ENCODE measurements around the gene FAM210B. TPM values are rescaled to one million over a fixed set of nuclear protein-coding genes. Genes with fewer than 3 reads are reported as not detected.
A peak's percentile ranks its signal among the peaks of the same experiment; 100 is the strongest.

The FAM210B gene
- total and polyA plus RNA-seq, 2 of the 13 experiments (the other 11 are each of a cell fraction or from before 2014, with no cell fraction given) = 75.9 to 107 TPM

DNA sequence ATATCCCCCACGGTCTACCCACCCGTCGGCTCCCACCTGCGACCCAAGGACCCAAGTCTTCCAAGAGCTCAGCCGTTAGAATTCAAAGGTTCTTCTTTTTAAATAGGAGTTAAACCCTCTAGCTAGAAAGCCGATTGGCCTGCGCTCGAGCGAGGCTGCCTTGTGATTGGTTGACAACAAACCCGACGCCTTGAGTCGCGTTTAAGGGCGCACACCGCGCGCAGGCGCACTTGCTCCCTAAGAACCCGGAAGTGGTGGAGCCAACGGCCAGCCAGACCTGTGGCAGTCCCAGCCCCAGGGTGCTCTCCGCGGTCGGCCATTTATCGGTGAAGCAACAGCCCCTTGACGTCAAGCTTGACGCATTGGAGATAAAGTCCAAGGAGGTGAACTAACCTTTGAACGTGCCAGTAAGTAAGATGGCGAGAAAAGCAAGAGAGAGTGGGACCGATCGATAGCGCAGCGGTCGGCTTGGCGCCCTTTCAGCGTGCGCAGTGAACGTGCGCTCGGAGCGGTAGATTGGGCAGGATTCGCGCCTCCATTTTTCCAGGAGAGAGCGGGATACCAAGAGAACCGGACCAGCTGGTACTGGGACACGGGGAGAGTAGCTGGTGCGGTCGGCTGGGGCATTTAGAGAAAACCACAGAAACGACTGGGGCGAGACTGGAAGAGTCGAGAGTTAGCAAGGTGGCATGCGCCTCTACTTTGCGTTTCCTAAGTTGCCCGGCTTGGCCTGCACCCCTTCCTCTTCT lies 33.5 kb downstream of the FAM210B start, which contains the start of the genes AURKA and CSTF1 (continued):
- TF ChIP-seq, protein P1, sequence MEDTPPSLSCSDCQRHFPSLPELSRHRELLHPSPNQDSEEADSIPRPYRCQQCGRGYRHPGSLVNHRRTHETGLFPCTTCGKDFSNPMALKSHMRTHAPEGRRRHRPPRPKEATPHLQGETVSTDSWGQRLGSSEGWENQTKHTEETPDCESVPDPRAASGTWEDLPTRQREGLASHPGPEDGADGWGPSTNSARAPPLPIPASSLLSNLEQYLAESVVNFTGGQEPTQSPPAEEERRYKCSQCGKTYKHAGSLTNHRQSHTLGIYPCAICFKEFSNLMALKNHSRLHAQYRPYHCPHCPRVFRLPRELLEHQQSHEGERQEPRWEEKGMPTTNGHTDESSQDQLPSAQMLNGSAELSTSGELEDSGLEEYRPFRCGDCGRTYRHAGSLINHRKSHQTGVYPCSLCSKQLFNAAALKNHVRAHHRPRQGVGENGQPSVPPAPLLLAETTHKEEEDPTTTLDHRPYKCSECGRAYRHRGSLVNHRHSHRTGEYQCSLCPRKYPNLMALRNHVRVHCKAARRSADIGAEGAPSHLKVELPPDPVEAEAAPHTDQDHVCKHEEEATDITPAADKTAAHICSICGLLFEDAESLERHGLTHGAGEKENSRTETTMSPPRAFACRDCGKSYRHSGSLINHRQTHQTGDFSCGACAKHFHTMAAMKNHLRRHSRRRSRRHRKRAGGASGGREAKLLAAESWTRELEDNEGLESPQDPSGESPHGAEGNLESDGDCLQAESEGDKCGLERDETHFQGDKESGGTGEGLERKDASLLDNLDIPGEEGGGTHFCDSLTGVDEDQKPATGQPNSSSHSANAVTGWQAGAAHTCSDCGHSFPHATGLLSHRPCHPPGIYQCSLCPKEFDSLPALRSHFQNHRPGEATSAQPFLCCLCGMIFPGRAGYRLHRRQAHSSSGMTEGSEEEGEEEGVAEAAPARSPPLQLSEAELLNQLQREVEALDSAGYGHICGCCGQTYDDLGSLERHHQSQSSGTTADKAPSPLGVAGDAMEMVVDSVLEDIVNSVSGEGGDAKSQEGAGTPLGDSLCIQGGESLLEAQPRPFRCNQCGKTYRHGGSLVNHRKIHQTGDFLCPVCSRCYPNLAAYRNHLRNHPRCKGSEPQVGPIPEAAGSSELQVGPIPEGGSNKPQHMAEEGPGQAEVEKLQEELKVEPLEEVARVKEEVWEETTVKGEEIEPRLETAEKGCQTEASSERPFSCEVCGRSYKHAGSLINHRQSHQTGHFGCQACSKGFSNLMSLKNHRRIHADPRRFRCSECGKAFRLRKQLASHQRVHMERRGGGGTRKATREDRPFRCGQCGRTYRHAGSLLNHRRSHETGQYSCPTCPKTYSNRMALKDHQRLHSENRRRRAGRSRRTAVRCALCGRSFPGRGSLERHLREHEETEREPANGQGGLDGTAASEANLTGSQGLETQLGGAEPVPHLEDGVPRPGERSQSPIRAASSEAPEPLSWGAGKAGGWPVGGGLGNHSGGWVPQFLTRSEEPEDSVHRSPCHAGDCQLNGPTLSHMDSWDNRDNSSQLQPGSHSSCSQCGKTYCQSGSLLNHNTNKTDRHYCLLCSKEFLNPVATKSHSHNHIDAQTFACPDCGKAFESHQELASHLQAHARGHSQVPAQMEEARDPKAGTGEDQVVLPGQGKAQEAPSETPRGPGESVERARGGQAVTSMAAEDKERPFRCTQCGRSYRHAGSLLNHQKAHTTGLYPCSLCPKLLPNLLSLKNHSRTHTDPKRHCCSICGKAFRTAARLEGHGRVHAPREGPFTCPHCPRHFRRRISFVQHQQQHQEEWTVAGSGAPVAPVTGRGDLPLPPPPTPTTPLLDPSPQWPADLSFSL (CRISPR knock-in tag; IDR thresholded peaks at IDR 0.05) = no peak
- peak; percentile 93; the same call in 1 of the 2 replicates for TF ChIP-seq ZNF253 (CRISPR knock-in tag; IDR thresholded peaks at IDR 0.05; ENCODE audit: borderline replicate concordance)
- TF ChIP-seq, protein P2, sequence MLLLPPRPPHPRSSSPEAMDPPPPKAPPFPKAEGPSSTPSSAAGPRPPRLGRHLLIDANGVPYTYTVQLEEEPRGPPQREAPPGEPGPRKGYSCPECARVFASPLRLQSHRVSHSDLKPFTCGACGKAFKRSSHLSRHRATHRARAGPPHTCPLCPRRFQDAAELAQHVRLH (CRISPR knock-in tag; IDR thresholded peaks at IDR 0.05; ENCODE audit: borderline replicate concordance, low read depth) = peak; percentile 99
- TF ChIP-seq, protein P3, sequence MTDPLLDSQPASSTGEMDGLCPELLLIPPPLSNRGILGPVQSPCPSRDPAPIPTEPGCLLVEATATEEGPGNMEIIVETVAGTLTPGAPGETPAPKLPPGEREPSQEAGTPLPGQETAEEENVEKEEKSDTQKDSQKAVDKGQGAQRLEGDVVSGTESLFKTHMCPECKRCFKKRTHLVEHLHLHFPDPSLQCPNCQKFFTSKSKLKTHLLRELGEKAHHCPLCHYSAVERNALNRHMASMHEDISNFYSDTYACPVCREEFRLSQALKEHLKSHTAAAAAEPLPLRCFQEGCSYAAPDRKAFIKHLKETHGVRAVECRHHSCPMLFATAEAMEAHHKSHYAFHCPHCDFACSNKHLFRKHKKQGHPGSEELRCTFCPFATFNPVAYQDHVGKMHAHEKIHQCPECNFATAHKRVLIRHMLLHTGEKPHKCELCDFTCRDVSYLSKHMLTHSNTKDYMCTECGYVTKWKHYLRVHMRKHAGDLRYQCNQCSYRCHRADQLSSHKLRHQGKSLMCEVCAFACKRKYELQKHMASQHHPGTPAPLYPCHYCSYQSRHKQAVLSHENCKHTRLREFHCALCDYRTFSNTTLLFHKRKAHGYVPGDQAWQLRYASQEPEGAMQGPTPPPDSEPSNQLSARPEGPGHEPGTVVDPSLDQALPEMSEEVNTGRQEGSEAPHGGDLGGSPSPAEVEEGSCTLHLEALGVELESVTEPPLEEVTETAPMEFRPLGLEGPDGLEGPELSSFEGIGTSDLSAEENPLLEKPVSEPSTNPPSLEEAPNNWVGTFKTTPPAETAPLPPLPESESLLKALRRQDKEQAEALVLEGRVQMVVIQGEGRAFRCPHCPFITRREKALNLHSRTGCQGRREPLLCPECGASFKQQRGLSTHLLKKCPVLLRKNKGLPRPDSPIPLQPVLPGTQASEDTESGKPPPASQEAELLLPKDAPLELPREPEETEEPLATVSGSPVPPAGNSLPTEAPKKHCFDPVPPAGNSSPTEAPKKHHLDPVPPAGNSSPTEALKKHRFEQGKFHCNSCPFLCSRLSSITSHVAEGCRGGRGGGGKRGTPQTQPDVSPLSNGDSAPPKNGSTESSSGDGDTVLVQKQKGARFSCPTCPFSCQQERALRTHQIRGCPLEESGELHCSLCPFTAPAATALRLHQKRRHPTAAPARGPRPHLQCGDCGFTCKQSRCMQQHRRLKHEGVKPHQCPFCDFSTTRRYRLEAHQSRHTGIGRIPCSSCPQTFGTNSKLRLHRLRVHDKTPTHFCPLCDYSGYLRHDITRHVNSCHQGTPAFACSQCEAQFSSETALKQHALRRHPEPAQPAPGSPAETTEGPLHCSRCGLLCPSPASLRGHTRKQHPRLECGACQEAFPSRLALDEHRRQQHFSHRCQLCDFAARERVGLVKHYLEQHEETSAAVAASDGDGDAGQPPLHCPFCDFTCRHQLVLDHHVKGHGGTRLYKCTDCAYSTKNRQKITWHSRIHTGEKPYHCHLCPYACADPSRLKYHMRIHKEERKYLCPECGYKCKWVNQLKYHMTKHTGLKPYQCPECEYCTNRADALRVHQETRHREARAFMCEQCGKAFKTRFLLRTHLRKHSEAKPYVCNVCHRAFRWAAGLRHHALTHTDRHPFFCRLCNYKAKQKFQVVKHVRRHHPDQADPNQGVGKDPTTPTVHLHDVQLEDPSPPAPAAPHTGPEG (CRISPR knock-in tag; IDR thresholded peaks at IDR 0.05) = peak; percentile 97
- TF ChIP-seq ARNT2 (CRISPR knock-in tag; IDR thresholded peaks at IDR 0.05; ENCODE audit: low read depth) = peak; percentile 98
- TF ChIP-seq, protein P4, sequence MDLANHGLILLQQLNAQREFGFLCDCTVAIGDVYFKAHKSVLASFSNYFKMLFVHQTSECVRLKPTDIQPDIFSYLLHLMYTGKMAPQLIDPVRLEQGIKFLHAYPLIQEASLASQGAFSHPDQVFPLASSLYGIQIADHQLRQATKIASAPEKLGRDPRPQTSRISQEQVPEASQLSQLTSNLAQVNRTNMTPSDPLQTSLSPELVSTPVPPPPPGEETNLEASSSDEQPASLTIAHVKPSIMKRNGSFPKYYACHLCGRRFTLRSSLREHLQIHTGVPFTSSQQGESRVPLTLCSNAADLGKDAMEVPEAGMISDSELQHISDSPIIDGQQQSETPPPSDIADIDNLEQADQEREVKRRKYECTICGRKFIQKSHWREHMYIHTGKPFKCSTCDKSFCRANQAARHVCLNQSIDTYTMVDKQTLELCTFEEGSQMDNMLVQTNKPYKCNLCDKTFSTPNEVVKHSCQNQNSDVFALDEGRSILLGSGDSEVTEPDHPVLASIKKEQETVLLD (CRISPR knock-in tag; IDR thresholded peaks at IDR 0.05; ENCODE audit: low read depth) = peak; percentile 94
- peak; percentile 66 for TF ChIP-seq ZKSCAN1 (IDR thresholded peaks at IDR 0.05; ENCODE audit: low read length)
- TF ChIP-seq, protein P5, sequence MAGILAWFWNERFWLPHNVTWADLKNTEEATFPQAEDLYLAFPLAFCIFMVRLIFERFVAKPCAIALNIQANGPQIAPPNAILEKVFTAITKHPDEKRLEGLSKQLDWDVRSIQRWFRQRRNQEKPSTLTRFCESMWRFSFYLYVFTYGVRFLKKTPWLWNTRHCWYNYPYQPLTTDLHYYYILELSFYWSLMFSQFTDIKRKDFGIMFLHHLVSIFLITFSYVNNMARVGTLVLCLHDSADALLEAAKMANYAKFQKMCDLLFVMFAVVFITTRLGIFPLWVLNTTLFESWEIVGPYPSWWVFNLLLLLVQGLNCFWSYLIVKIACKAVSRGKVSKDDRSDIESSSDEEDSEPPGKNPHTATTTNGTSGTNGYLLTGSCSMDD (CRISPR knock-in tag; IDR thresholded peaks at IDR 0.05) = 0 out of 2 replicates have a peak, but pooled peaks have one; percentile 34
- no peak for TF ChIP-seq ZNF530 (CRISPR knock-in tag; IDR thresholded peaks at IDR 0.05; ENCODE audit: low read depth)
- TF ChIP-seq, protein P6, sequence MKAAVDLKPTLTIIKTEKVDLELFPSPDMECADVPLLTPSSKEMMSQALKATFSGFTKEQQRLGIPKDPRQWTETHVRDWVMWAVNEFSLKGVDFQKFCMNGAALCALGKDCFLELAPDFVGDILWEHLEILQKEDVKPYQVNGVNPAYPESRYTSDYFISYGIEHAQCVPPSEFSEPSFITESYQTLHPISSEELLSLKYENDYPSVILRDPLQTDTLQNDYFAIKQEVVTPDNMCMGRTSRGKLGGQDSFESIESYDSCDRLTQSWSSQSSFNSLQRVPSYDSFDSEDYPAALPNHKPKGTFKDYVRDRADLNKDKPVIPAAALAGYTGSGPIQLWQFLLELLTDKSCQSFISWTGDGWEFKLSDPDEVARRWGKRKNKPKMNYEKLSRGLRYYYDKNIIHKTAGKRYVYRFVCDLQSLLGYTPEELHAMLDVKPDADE (CRISPR knock-in tag; IDR thresholded peaks at IDR 0.05) = peak; percentile 94; the same call in 1 of the 2 replicates
- TF ChIP-seq BCL6 (CRISPR knock-in tag; IDR thresholded peaks at IDR 0.05) = peak; percentile 79
